ENCODE results near the gene ADGRV1.
"Not testable (repeated sequence)": the region's sequence is repeated elsewhere in the genome, so short reads cannot be mapped to it uniquely, and the experiment has no call there.

ADGRV1 gene

GRCh38 chr5:90962481-90962880 lies 403.9 kb downstream of the ADGRV1 start:
- DNase-seq (ENCODE audit: extremely low read depth, insufficient read length): no peak
- Histone ChIP-seq H3K4me3 (replicated peaks; ENCODE audit: low read depth, low read length) (no peak overlapping the region), H3K36me3 (ENCODE audit: control insufficient read depth, insufficient read depth, low read length) (no peaks in the 10 kb centered on the region), H3K27me3 (replicated peaks; ENCODE audit: control insufficient read depth, insufficient read depth, low read length) (no peaks in the 10 kb centered on the region)
- TF ChIP-seq CTCF (IDR thresholded peaks at IDR 0.05; ENCODE audit: insufficient read depth, low read length, poor library complexity, severe bottlenecking): no peak

GRCh38 chr5:90965110-90965685 lies 406.6 kb downstream of the ADGRV1 start:
- no peaks in the 10 kb centered on the region for H3K36me3 ChIP-seq (ENCODE audit: control insufficient read depth, insufficient read depth, low read length)
- DNase-seq (ENCODE audit: extremely low read depth, insufficient read length): no peak
- H3K27me3 ChIP-seq (replicated peaks; ENCODE audit: control insufficient read depth, insufficient read depth, low read length): no peaks in the 10 kb centered on the region
- TF ChIP-seq CTCF (IDR thresholded peaks at IDR 0.05; ENCODE audit: insufficient read depth, low read length, poor library complexity, severe bottlenecking): no peak
- H3K4me3 ChIP-seq (replicated peaks; ENCODE audit: low read depth, low read length): no peak overlapping the region

GRCh38 chr5:90967443-90967842 lies 408.8 kb downstream of the ADGRV1 start:
- no peaks in the 10 kb centered on the region for H3K27me3 ChIP-seq (replicated peaks; ENCODE audit: control insufficient read depth, insufficient read depth, low read length)
- TF ChIP-seq CTCF (IDR thresholded peaks at IDR 0.05; ENCODE audit: insufficient read depth, low read length, poor library complexity, severe bottlenecking): no peak
- no peak overlapping the region for H3K4me3 ChIP-seq (replicated peaks; ENCODE audit: low read depth, low read length)
- H3K36me3 ChIP-seq (ENCODE audit: control insufficient read depth, insufficient read depth, low read length): no peaks in the 10 kb centered on the region
- DNase-seq (ENCODE audit: extremely low read depth, insufficient read length): no peak

GRCh38 chr5:90967851-90968250 lies 409.3 kb downstream of the ADGRV1 start:
- no peak for DNase-seq (ENCODE audit: extremely low read depth, insufficient read length)
- Histone ChIP-seq H3K36me3 (ENCODE audit: control insufficient read depth, insufficient read depth, low read length) (no peaks in the 10 kb centered on the region), H3K4me3 (replicated peaks; ENCODE audit: low read depth, low read length) (no peak overlapping the region), H3K27me3 (replicated peaks; ENCODE audit: control insufficient read depth, insufficient read depth, low read length) (no peaks in the 10 kb centered on the region)
- TF ChIP-seq CTCF (IDR thresholded peaks at IDR 0.05; ENCODE audit: insufficient read depth, low read length, poor library complexity, severe bottlenecking): no peak

- Histone ChIP-seq H3K27me3 (replicated peaks; ENCODE audit: control insufficient read depth, insufficient read depth, low read length) (no peaks in the 10 kb centered on the region), H3K36me3 (ENCODE audit: control insufficient read depth, insufficient read depth, low read length) (no peaks in the 10 kb centered on the region), H3K4me3 (replicated peaks; ENCODE audit: low read depth, low read length) (no peak overlapping the region)
- TF ChIP-seq CTCF (IDR thresholded peaks at IDR 0.05; ENCODE audit: insufficient read depth, low read length, poor library complexity, severe bottlenecking): no peak
- DNase-seq (ENCODE audit: extremely low read depth, insufficient read length): no peak
These were observed 409.7 kb downstream of the ADGRV1 start for GRCh38 chr5:90968319-90968718.

GRCh38 chr5:90969945-90970344 lies 411.3 kb downstream of the ADGRV1 start:
- not testable (repeated sequence) for H3K27me3 ChIP-seq (replicated peaks; ENCODE audit: control insufficient read depth, insufficient read depth, low read length); H3K36me3 ChIP-seq (ENCODE audit: control insufficient read depth, insufficient read depth, low read length); DNase-seq (ENCODE audit: extremely low read depth, insufficient read length); H3K4me3 ChIP-seq (replicated peaks; ENCODE audit: low read depth, low read length)

Measured in GM06990 (cell line).